Measurements from ENCODE around the gene RASGEF1C. TPM values are rescaled to one million over a fixed set of nuclear protein-coding genes. Genes with fewer than 3 reads are reported as not detected.
A peak's percentile ranks its signal among the peaks of the same experiment; 100 is the strongest.
"Not testable (repeated sequence)": the region's sequence is repeated elsewhere in the genome, so short reads cannot be mapped to it uniquely, and the experiment has no call there.

The RASGEF1C gene
- total RNA-seq, 1 experiment from 2014 or later = 0.29 TPM

GRCh38 chr5:180127682-180128670 is 81.0 kb downstream of the RASGEF1C start:
- Histone ChIP-seq H3K9me3 (ENCODE audit: low read length) (no peaks in the 10 kb centered on the region), H3F3A (ENCODE audit: low read length, unreplicated experiment) (no peaks in the 10 kb centered on the region), H3K9ac (ENCODE audit: low read length) (no peak overlapping the region), H2AFZ (ENCODE audit: low read length) (no peak overlapping the region), H3K9me2 (replicated peaks; ENCODE audit: low read length) (no peaks in the 10 kb centered on the region), H3K4me2 (ENCODE audit: low read length) (no peak overlapping the region), H3K4me3 (ENCODE audit: low read length) (no peak overlapping the region), H3K79me2 (ENCODE audit: low read length) (no peaks in the 10 kb centered on the region), H3K4me1 (ENCODE audit: insufficient read depth, low read length) (no peaks in the 10 kb centered on the region), H3K36me3 (ENCODE audit: low read depth, low read length) (no peaks in the 10 kb centered on the region), H3K27ac (ENCODE audit: low read length) (no peak overlapping the region), H3K27me3 (ENCODE audit: low read length) (no peaks in the 10 kb centered on the region), H4K20me1 (ENCODE audit: low read length) (no peaks in the 10 kb centered on the region)
- ATAC-seq (no peak), DNase-seq (no peak)
- CTCF ChIA-PET = no interaction called here
- intact Hi-C loops (cut with micrococcal nuclease) = loop anchor here (5.0 to 10.0 kb wide), 2 partner anchors 79 to 187 kb away; partner anchors contain the start of gene RASGEF1C
- BruUV-seq (replicated peaks) = no TSS peak
- no peak for TF ChIP-seq EZH2 (IDR thresholded peaks at IDR 0.05; ENCODE audit: low read length, unreplicated experiment)
- no peak for TF ChIP-seq EZH2phosphoT487 (IDR thresholded peaks at IDR 0.05; ENCODE audit: borderline replicate concordance, low read length)
- TF ChIP-seq CTCF (conservative IDR thresholded peaks at IDR 0.05; ENCODE audit: low read depth, low read length) = no peak
- POLR2A ChIA-PET (ENCODE audit: unreplicated experiment) = no interaction called here

DNA sequence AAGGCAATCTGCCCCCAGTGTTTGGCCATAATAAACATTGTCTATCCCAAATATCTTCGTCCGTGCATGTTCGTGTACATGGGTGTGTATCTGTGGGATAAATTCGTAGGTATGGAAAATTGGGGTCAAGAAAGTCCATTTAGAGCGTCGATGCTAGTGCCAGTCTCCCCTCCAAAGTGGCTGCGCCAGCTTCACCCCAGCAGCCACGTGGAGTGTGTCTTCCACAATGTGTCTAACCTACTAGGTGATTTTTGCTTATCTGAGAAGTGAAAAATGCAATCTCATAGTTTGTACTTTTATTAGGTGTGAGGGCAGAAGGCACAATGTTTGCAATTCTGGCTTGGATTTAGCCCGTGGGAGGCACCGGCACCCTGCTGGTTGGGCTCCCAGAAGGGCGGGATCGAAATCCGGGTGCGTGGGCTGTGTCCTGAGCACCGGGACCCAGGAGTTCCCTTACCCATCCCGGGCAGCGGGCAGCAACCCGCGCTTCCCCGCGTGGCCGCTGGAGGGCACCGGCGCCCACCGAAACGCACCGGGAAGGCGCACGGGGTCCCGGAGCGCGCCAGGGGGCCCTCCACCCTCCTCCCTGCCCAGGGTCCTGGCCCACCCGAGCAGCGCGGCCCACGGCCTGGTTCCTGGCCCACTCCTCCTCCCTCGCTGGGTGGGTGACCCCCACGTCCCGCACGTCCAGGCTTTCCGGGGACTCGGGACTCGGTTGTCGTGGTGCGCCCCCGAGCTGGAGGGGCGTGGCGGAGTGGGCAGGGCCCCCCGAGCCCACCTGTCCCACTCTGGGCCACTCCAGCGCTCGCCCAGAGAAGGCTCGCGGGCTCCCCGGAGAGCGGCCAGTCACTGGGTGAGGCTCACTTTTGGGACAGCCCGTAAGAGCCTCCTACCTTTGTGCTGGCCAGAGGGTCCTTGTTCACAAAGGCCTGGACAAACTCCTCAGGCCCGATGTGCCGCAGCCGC is 82.0 kb downstream of the RASGEF1C start:
- POLR2A ChIA-PET (ENCODE audit: unreplicated experiment) = no interaction called here
- H3K36me3 ChIP-seq (ENCODE audit: low read depth, low read length) = no peaks in the 10 kb centered on the region
- no peaks in the 10 kb centered on the region for H3F3A ChIP-seq (ENCODE audit: low read length, unreplicated experiment)
- peak overlapping the region; percentile 71 for H3K4me2 ChIP-seq (ENCODE audit: low read length)
- no peaks in the 10 kb centered on the region for H3K9me2 ChIP-seq (replicated peaks; ENCODE audit: low read length)
- peak; percentile 74 for TF ChIP-seq CTCF (conservative IDR thresholded peaks at IDR 0.05; ENCODE audit: low read depth, low read length)
- TF ChIP-seq EZH2phosphoT487 (IDR thresholded peaks at IDR 0.05; ENCODE audit: borderline replicate concordance, low read length) = no peak
- H3K9me3 ChIP-seq (ENCODE audit: low read length) = no peaks in the 10 kb centered on the region
- H3K9ac ChIP-seq (ENCODE audit: low read length) = no peak overlapping the region
- no peaks in the 10 kb centered on the region for H3K4me1 ChIP-seq (ENCODE audit: insufficient read depth, low read length)
- peak; percentile 30 for DNase-seq
- ATAC-seq = peak; percentile 65
- H4K20me1 ChIP-seq (ENCODE audit: low read length) = no peaks in the 10 kb centered on the region
- intact Hi-C loops (cut with micrococcal nuclease) = loop anchor here (5.0 to 10.0 kb wide), 2 partner anchors 80 to 188 kb away; partner anchors contain the start of gene RASGEF1C
- no peaks in the 10 kb centered on the region for H3K27me3 ChIP-seq (ENCODE audit: low read length)
- no peak overlapping the region for H3K27ac ChIP-seq (ENCODE audit: low read length)
- H3K79me2 ChIP-seq (ENCODE audit: low read length) = no peaks in the 10 kb centered on the region
- H2AFZ ChIP-seq (ENCODE audit: low read length) = no peak overlapping the region
- no TSS peak for BruUV-seq (replicated peaks)
- H3K4me3 ChIP-seq (ENCODE audit: low read length) = 0 out of 2 replicates have a peak overlapping the region, but pooled peaks have one; percentile 21
- CTCF ChIA-PET = interaction anchor here (0.6 kb wide), 1 partner anchor 361 kb away, joined by 3 read pairs; no protein-coding TSS in a partner anchor

GRCh38 chr5:180126156-180126555 is 82.9 kb downstream of the RASGEF1C start:
- H3K27me3 ChIP-seq (ENCODE audit: low read length); H3K4me2 ChIP-seq (ENCODE audit: low read length); H3K27ac ChIP-seq (ENCODE audit: low read length); H3K9ac ChIP-seq (ENCODE audit: low read length); H3K36me3 ChIP-seq (ENCODE audit: low read depth, low read length); H3K9me3 ChIP-seq (ENCODE audit: low read length); H3K4me1 ChIP-seq (ENCODE audit: insufficient read depth, low read length); H3K4me3 ChIP-seq (ENCODE audit: low read length); H4K20me1 ChIP-seq (ENCODE audit: low read length); ATAC-seq; DNase-seq; H2AFZ ChIP-seq (ENCODE audit: low read length); H3K79me2 ChIP-seq (ENCODE audit: low read length); H3K9me2 ChIP-seq (replicated peaks; ENCODE audit: low read length); H3F3A ChIP-seq (ENCODE audit: low read length, unreplicated experiment); BruUV-seq (replicated peaks): not testable (repeated sequence)
- CTCF ChIA-PET = interaction anchor here (0.6 kb wide), 1 partner anchor 81 kb away, joined by 4 read pairs; no protein-coding TSS in a partner anchor
- POLR2A ChIA-PET (ENCODE audit: unreplicated experiment) = interaction anchor here (0.6 kb wide), 1 partner anchor 33 kb away, joined by 4 read pairs; no protein-coding TSS in a partner anchor
- intact Hi-C loops (cut with micrococcal nuclease) = loop anchor here (5.0 to 10.0 kb wide), 2 partner anchors 81 to 189 kb away; partner anchors contain the start of gene RASGEF1C

- H3K4me2 ChIP-seq (ENCODE audit: low read length); ATAC-seq; POLR2A ChIA-PET (ENCODE audit: unreplicated experiment); BruUV-seq (replicated peaks); H3K27ac ChIP-seq (ENCODE audit: low read length); DNase-seq; H3K36me3 ChIP-seq (ENCODE audit: low read depth, low read length); H2AFZ ChIP-seq (ENCODE audit: low read length); H3K4me1 ChIP-seq (ENCODE audit: insufficient read depth, low read length); H3K27me3 ChIP-seq (ENCODE audit: low read length); H3K79me2 ChIP-seq (ENCODE audit: low read length); H3K9me3 ChIP-seq (ENCODE audit: low read length); H3K9ac ChIP-seq (ENCODE audit: low read length); H3K4me3 ChIP-seq (ENCODE audit: low read length); H3K9me2 ChIP-seq (replicated peaks; ENCODE audit: low read length); CTCF ChIA-PET; H4K20me1 ChIP-seq (ENCODE audit: low read length); H3F3A ChIP-seq (ENCODE audit: low read length, unreplicated experiment): not testable (repeated sequence)
- intact Hi-C loops (cut with micrococcal nuclease) = loop anchor here (5.0 to 10.0 kb wide), 2 partner anchors 83 to 190 kb away; partner anchors contain the start of gene RASGEF1C
Observed at GRCh38 chr5:180124662-180125061, 84.3 kb downstream of the RASGEF1C start.

Data from PC-3 (cell line).